Brain microvascular endothelial cell (primary cell): ENCODE measurements around the gene PLEKHM2.
A peak's percentile ranks its signal among the peaks of the same experiment; 100 is the strongest.

Experiments used
- DNase-seq: peaks from one replicate; pipeline ENCODE4 v3.0.0-alpha.2; 2020
- H3K27ac ChIP-seq: fragments of 250-450 bp; sonication (Bioruptor Pico); 2 replicates; pipeline ENCODE4 v1.5.1; 2020; ENCODE audit warnings: mild to moderate bottlenecking, moderate library complexity
- H3K27me3 ChIP-seq: fragments of 250-450 bp; sonication (Bioruptor Pico); replicated peaks from 2 replicates; pipeline ENCODE4 v1.5.1; 2020; ENCODE audit warnings: mild to moderate bottlenecking
- H3K36me3 ChIP-seq: fragments of 250-450 bp; sonication (Bioruptor Pico); replicated peaks from 2 replicates; pipeline ENCODE4 v1.5.1; 2020; ENCODE audit warnings: mild to moderate bottlenecking
- H3K4me3 ChIP-seq: 2 replicates; pipeline ENCODE4 v1.5.1; 2011; ENCODE audit warnings: low read depth, mild to moderate bottlenecking, control low read depth, low read length, moderate library complexity
- CTCF ChIP-seq: IDR thresholded peaks from 2 replicates; pipeline ENCODE4 v1.5.1; 2011; ENCODE audit warnings: low read depth, mild to moderate bottlenecking, moderate library complexity, low read length, control low read depth, inconsistent platforms; ENCODE audit errors: missing control alignments
- in situ Hi-C: cut with HindIII; loops from 2 replicates; pipeline ENCODE4 v1.10.0; 2017; ENCODE audit warnings: low sequenced_read_pairs, low pct_ligation_motif_present

Gene PLEKHM2

GRCh38 chr1:15704526-15705183, 20.5 kb downstream of the PLEKHM2 start:
- in situ Hi-C loops, result no loop called here
- TF ChIP-seq CTCF, result no peak
- DNase-seq, result no peak

GRCh38 chr1:15705184-15705566, 21.1 kb downstream of the PLEKHM2 start:
- no peak for DNase-seq
- no peaks in the 10 kb centered on the region for H3K36me3 ChIP-seq
- H3K27ac ChIP-seq, result no peak overlapping the region
- in situ Hi-C loops, result no loop called here
- no peaks in the 10 kb centered on the region for H3K27me3 ChIP-seq
- TF ChIP-seq CTCF, result no peak
- H3K4me3 ChIP-seq, result no peak overlapping the region

More at GRCh38 chr1:15704526-15705183, 20.5 kb downstream of the PLEKHM2 start:
- Histone ChIP-seq H3K27me3 (no peaks in the 10 kb centered on the region), H3K4me3 (no peak overlapping the region), H3K36me3 (no peaks in the 10 kb centered on the region), H3K27ac (peak overlapping the region; percentile 89)

GRCh38 chr1:15706751-15707150, 22.6 kb downstream of the PLEKHM2 start:
- no peak for DNase-seq
- TF ChIP-seq CTCF, result no peak
- H3K27ac ChIP-seq, result no peak overlapping the region
- in situ Hi-C loops, result no loop called here
- no peaks in the 10 kb centered on the region for H3K27me3 ChIP-seq
- no peaks in the 10 kb centered on the region for H3K36me3 ChIP-seq
- H3K4me3 ChIP-seq, result no peak overlapping the region

- no peak overlapping the region for H3K27ac ChIP-seq
- no peaks in the 10 kb centered on the region for H3K36me3 ChIP-seq
- DNase-seq, result no peak
- TF ChIP-seq CTCF, result no peak
- H3K27me3 ChIP-seq, result no peaks in the 10 kb centered on the region
- no peak overlapping the region for H3K4me3 ChIP-seq
- in situ Hi-C loops, result no loop called here
Observed at GRCh38 chr1:15707239-15707925, 23.3 kb downstream of the PLEKHM2 start.

- no peaks in the 10 kb centered on the region for H3K27me3 ChIP-seq
- no peak for DNase-seq
- in situ Hi-C loops, result no loop called here
Observed at GRCh38 chr1:15708486-15709137, 24.5 kb downstream of the PLEKHM2 start.

More at GRCh38 chr1:15708486-15709137, 24.5 kb downstream of the PLEKHM2 start:
- no peak overlapping the region for H3K4me3 ChIP-seq
- H3K36me3 ChIP-seq, result no peaks in the 10 kb centered on the region
- no peak for TF ChIP-seq CTCF
- H3K27ac ChIP-seq, result no peak overlapping the region
